NCI-H774 (cell line): ENCODE data around the gene RCSD1.

Experiments
- DNase-seq: peaks from one replicate; lab custom pipeline; 2025; lab: John Stamatoyannopoulos, UW

Gene RCSD1

GRCh38 chr1:167669209-167670124, 39.4 kb downstream of the RCSD1 start:
- no peak for DNase-seq

DNA sequence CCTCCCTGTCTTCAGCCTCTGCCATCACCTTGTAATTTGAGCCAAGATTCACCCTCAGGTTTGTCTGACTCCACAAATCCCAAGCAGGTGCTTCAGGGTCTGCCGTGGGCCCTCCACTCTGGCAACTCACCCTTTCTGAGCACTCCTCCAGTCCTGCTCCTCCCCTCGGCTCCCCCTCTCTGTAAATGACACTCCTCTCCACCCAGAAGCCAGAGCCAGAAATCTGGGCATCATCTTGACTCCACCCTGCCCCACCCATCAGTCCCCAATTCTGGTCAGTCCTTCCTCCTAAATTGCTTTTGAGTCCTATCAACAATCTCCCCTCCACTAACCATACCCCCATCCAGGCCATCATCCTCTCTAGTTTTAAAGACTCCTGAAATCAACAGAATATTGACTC, 40.5 kb downstream of the RCSD1 start:
- no peak for DNase-seq

- DNase-seq, result no peak
These were observed 41.9 kb downstream of the RCSD1 start for GRCh38 chr1:167671727-167672511.

- no peak for DNase-seq
These were observed 42.8 kb downstream of the RCSD1 start for GRCh38 chr1:167672831-167673230.

- no peak for DNase-seq
These were observed 43.2 kb downstream of the RCSD1 start for GRCh38 chr1:167673265-167673664.

GRCh38 chr1:167674156-167674555, 44.1 kb downstream of the RCSD1 start:
- no peak for DNase-seq

GRCh38 chr1:167675440-167675839, 45.4 kb downstream of the RCSD1 start:
- no peak for DNase-seq

DNA sequence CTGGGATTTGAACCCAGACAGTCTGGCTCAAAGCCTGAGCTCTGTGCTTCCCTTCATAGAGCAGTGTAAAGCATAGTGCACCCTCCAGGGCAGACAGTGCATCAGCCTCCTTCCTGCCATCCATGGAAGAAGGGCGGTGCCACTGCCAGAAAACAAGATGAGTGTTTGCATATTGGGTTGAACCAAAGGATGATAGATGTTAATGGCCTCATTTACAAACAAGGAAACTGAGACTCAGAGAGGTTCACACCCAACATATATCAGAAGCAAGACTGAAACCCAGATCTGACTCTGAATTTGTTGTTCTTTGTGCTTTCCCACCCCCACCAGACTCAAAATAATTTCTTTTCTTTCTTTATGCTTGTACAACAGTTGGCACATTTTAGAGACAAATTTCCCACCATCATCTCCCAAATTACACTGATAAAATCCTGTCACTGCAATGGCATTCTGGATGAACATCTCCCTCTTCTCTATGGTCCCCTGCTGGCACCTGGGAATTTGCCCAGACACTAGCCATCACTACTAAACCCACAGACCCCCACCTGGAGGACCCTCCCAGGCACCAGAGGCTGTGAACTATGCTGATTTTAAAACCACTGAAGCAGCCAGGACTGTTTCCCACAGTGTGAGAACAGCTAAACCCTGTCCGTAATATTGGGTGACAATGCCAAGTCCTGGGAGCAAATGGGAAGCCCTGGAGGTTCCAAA, 46.3 kb downstream of the RCSD1 start:
- DNase-seq, result peak; percentile 10

DNA sequence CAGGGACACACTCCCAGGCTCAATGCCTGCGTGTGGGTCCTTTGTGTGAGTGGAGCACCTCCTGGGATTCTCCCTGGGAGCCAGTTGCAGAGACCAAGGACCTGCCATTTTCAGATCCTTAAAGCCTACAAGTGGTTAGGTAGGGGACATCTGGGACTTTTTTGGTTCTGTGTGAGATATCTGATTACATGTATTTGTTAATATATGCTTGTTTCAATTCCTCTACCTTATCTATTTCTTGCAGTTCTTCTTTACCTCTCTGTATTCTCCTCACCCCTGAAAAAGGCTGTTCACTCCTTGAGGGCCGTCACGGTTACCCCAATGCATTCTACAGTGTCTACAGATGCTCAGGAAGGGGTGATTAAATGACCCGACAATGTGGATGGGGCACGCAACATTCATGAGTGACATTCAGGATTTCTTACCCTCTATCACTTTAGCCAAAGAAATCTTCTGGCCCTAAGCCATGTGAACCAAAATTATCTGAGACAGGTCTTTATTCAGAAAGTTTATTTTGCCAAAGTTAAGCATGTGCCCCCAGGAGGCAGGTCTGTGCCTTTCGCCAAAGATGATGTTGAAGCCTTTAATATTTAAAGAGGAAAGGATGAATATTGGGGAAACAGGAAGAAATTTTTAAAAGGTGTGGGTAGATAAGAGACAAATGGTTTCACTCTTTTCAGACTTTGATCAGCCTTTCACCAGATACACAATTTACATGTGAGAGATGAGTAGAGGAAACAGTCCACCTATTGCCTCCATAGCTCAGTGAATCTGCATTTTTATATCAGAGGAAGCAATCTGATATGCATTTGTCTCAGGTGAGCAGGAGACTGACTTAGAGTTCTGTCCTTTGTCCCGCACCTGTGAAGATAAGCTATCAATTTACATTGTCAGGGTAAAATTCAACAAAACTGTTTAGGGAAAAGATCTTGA, 47.1 kb downstream of the RCSD1 start:
- no peak for DNase-seq

DNA sequence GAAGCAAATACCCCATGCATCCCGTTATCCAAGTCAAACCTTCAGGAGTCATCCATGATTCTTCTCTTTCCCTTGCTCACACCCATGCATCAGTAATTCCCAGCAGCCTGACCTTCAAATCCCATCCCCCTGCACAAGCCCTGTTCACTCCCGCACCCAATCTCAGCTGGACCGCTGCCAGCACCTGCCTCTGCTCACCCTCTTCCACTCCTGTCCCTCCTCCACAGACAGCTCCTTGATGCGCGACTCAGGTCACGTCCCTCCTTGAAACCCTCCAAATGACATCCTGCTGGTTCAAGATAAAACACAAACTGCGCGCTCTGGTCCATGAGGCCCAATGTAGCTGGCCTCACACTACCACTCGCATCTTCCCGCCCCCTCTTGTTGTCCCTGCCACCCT, 48.4 kb downstream of the RCSD1 start:
- no peak for DNase-seq

- no peak for DNase-seq
These were observed 48.8 kb downstream of the RCSD1 start for GRCh38 chr1:167678838-167679237.

DNA sequence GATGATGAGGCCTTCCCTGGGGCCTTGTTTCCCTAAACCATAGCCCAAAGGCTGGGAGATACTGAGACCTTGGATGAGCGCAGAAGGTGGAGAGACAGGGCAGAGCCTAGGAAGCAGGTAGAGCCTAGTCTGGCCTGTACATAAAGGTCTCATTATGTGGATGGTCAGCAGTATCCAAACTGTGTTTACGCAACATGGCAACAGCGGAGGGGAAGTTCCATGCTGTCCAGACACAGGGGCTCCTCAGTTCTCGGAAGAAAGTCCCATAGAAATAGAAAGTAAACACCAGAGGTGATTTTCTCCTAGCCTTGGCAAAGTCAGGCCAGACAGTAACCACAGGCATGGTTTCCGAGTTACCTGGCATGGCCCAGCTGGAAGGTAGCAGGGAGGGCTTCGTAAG, 49.7 kb downstream of the RCSD1 start:
- DNase-seq, result no peak

GRCh38 chr1:167681024-167681423, 51.0 kb downstream of the RCSD1 start:
- DNase-seq, result no peak

- DNase-seq, result no peak
These were observed 51.5 kb downstream of the RCSD1 start for GRCh38 chr1:167681451-167682098.

DNA sequence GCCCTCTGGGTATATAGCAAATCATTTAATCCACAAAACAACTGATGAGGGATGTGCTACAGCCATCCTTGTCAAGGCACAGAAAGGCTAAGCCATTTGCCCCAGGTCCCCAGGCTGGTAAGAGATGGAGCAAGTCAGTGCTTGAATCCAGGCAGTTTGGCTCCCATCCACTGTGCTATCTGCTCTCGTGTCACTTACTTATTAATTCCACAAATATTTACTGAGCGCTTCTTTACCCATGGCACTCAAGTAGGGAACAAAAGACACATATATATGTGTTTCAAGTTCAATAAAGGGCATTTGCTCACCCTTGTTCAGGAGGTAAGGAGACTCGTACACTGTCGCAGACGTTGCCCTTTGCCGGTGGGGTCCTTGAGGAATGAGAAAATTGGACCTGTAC, 53.2 kb downstream of the RCSD1 start:
- DNase-seq, result no peak

DNA sequence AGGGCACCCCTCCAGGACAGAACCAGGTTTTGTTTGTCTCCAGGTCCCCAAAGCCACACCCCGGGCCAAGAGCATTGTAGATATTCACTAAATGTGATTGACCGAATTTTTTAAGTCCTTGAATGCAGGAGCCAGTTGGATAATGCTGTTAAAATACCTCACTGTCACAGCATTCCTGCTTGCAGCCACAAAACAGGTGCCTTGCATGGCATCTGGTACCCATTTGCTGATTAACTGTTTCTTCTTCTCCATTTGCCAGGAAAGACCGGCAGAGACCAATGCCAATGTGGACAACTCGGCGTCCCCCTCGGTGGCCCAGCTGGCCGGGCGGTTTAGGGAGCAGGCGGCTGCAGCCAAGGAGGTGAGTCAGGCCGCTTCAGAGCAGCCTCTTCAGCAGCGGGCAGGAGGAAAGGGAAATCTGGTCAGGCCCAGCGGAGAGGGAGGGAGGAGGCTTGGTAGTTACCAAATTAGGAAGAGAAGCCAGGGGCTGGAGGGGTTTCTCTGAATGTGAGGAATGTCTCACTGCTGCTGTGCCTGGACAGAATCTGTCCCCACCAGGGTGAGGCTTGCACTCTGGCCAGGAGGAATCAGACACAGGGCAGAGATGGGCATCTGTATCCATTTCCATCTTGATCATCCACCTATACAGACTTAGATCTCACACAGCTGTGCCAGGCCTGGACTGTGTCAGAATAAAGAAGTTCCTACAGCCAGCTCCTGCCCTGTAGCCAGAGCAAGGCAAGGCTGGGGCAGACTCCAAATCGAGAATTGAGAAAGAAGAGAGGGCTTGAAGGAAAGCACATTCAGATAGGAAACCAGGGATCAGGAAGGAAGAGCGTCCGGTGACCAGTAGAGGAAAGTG, 53.8 kb downstream of the RCSD1 start:
- no peak for DNase-seq

- DNase-seq, result no peak
These were observed 55.8 kb downstream of the RCSD1 start for GRCh38 chr1:167685844-167686243.

- DNase-seq, result peak; percentile 72
These were observed 58.0 kb downstream of the RCSD1 start for GRCh38 chr1:167687919-167688519.

GRCh38 chr1:167689567-167689920, 59.5 kb downstream of the RCSD1 start:
- no peak for DNase-seq

DNA sequence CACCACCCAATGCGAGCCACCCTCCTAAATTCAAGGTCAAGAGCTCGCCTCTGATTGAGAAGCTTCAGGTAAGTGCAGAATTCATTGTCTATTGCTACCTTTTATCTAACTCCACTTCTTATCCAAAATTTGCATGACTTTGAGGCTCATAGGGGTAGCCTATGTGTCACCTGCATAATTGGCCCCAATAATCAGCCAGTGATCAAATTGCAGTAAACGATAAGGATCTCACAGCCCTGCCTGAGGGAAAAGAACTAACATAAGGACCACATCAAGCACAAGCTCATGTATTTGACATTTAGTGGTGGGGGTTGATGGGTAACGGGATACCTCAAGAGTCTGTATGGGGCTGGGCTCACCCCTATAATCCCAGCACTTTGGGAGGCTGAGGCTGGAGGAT, 60.0 kb downstream of the RCSD1 start:
- no peak for DNase-seq
